ENCODE measurements around the gene SRMS.

Gene SRMS

DNA sequence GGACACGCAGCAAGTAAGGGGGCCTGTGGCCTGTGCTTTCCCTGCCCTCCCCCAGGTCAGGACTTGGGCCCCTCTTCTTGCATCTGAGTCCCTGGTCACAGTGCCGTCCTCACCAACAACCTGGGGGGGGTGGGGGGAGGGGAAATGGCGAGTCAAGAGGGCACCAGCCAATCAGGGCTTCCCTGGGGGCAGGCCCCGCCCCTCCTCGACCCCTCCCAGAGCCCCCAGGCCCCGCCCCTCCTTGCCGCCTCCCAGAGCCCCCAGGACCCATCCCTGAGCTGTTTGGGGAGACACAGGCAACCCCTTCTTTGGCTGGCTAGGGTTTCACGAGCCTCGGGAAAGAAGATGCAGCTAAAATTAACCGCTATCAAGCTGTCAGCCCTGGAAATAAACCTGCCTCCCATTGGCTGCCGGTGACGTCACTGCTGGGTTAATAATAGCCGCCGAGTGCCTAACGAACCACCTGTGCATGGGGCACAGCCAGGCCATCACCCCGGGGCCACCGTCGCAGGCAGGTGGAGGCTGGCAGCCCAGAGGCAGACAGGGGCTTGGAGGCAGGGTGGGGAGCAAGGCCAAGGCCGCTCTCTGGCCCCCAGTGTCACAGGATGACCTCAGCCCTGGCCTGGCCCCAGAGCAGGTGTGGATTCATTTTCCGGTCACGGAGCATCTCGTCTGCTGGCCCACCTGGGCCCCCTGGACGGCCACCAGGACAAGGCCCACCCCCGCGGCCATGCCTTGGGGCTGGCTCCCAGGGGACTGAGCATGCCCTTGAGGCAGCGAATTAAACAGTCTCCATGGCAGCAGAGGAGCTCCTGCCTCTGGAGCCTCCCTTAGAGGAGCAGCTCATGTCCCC is 45.5 kb downstream of the SRMS start:
- no peak for DNase-seq (ENCODE audit: low read depth in 2 of 2)

- DNase-seq (ENCODE audit: low read depth in 2 of 2): no peak
These were observed 46.4 kb downstream of the SRMS start for GRCh38 chr20:63500902-63501817.

- DNase-seq (ENCODE audit: low read depth in 2 of 2): no peak
These were observed 47.2 kb downstream of the SRMS start for GRCh38 chr20:63500151-63500901.

GRCh38 chr20:63499338-63499969 is 48.1 kb downstream of the SRMS start:
- DNase-seq (ENCODE audit: low read depth in 2 of 2): no peak

DNA sequence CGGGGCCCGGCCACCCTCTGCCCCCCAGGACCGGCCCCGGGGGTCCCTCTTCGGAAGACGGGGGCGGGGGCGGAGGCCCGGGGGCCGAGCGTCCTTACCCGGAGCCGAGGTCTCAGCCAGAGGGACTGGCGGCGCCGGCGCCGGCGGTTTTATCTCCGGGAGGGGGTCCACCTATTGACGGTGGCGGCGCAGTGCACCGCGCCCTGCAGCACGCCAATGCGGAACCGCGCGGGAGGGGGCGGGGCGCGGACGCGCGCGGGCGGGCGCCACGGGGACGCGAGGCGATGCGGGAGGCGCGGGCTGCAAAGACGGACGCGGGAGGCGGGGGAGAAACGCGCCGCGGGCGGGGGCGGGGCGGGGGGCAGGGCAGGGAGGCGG is 48.6 kb downstream of the SRMS start, which contains the start of gene EEF1A2:
EEF1A2 (minus strand) TSS at position 124 of the 378 bp plus-strand sequence. CDS start 1,320 bp downstream, outside the sequence.
- no peak for DNase-seq (ENCODE audit: low read depth in 2 of 2)

DNA sequence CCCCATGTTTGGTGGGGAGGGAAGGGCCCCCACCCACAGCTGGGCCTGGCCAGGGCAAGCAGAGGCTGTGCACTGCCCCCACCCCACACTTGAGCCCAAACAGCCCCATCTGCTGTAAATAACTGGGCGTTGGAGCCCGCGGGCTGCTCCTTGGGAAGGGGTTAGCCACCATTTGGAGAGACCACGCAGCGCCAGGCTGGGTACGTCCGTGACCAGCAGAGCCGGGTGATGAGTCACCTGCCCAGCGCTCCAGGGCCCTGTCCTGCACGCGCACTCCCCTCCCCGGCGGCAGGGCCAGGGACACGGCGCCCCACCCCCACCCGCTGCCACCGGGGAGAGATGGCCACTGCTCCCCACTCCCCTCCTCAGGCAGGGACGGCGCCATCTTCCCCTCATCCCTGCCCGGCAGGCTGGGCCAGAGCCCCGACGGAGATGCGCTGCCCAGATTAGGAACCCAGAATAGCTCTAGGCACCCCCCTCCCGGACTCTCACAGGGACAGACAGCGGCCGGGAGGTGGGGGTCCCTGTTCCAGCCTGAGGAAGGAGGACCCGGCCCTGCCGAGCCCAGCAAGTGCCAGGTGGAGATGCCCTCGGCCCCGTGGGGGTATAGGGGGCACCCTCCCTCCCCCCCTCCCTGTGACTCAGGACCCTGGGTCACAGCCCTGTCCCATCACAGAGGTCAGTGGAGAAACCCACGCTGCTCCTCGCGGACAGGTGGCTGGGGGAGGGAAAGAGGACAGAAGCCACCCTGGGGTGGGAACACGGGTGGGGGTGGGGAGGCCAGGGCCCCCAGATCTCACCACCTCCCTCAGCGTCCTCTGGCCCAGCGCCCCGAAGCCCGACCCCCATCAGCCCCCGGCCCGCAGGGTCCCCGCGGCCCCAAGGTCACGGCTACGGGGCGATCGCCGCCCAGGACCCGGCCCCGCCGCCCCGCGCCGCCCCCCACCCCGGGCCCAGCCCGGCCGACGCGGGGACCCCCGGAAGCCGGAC is 49.3 kb downstream of the SRMS start:
- DNase-seq (ENCODE audit: low read depth in 2 of 2): no peak

DNA sequence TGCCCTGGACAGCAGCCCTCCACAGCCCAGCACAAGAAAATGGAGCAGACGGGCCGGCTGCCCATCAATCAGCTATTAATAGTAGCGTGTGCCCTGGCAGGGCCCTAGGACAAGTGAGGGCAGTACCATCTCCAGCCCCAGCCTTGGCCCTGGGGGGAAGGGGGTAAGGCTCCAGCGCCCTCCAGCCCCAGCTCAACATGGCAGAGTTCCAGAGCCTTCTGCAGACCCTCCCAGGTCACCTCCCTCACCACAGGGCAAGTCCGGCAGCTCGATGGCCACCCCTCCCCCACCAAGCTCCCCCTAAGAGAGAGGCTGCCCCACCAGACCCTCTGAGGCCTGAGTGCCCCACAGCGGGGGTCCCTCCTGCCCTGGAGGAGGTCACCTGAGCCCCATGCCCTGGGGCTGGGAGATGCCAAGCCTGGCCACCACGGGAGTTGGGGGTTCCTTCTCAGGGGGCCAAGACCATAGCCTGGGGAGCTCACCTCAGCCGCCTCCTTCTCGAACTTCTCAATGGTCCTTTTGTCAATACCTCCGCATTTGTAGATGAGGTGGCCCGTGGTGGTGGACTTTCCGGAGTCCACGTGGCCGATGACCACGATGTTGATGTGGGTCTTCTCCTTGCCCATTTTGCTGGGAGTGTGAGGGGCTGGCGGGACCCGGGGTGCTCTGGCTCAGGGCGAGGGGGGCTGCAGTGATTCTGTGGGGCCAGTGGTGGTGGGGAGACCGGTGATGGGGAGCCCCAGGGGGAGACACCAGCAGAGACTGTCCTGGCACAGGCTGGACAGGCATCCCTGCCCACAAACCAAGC is 50.2 kb downstream of the SRMS start:
- no peak for DNase-seq (ENCODE audit: low read depth in 2 of 2)

DNA sequence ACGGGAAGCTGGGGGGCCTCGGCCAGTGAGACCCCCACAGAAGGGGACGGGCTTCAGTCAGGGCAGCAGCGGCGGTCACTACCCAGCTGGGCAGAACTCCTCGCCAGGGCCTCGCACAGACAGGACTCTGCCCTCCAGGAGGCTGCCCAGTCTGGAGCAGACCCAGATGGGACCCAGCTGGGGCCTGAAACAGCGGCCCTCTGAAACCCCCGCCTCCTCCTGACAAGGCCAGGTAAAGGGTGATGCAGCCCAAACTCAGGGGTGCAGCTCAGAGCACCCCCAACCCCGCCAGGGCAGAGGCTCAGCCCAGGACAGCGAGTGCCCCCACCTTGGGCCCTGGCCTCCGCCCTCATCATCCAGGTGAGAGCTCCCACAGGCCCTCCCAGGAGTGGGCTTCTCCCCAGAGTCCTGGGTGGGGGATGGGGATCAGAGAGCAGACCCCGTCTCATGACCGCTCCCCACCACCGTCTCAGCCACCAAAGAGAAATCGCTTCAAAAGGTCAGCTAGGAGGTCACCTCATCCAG is 50.9 kb downstream of the SRMS start:
- DNase-seq (ENCODE audit: low read depth in 2 of 2): no peak

DNA sequence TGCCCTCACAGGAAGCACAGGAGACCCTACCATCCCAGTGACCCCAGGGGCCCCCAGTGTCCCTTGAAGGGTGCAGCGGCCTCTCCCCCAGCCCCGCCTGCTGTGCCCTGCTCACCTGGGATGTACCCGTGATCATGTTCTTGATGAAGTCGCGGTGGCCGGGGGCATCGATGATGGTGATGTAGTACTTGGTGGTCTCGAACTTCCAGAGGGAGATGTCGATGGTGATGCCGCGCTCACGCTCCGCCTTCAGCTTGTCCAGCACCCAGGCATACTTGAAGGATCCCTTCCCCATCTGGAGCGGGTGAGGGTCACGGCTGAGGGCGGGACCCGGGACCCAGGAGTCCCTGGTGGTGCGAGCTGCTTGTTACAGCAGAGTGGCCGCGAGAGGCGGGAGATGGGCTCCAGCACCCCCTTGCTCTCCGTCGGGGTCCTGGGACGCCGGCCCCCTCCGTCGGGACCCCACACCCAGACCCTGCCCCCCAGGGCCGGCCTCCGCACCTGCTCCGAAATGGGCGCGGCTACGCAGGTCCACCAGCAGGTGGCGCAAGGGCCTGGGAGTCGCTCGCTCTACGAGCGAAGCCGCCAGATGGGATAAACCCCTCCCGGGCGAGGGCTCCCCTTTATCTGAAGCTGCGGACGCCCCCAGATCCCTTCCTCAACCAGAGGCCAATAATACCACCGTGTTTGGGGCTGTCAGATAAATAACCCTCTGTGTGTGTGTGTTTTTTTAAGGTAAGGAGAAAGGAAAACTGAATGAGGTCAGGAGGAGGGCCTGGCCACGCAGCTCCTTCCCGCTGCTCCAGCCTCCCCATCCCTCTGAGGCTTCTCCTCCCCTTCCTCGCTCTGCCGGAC is 51.6 kb downstream of the SRMS start:
- peak; percentile 50 to 59 for DNase-seq (ENCODE audit: low read depth in 2 of 2)

GRCh38 chr20:63495167-63495720 is 52.3 kb downstream of the SRMS start:
- DNase-seq (ENCODE audit: low read depth in 2 of 2): no peak

DNA sequence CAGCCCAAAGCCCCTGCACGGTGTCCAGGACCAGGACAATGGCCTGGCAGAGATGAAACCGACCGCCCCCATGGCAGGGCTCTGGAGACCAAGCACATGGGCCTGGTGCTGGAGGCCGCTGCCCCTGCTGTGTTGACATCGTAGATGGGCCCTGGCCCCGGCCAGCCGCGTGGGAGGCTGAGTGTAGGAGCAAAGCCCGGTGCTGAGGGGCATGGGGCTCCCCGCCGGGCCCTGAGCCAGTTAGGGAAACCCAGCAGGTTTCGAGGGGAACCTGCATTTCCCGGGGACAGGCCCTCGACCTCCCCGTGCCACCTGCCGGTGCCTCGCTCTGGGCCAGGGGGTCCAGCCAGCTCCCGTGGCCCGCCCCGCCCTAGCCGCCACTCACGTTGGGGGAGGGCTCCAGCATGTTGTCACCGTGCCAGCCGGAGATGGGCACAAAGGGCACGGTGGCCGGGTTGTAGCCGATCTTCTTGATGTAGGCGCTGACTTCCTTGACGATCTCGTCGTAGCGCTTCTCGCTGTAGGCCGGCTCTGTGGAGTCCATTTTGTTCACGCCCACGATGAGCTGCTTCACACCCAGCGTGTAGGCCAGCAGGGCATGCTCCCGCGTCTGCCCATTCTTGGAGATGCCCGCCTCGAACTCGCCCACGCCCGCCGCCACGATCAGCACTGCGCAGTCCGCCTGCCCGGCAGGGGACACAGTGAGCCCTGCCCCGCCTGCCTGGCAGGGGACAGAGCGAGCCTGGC is 53.0 kb downstream of the SRMS start:
- no peak for DNase-seq (ENCODE audit: low read depth in 2 of 2)

- DNase-seq (ENCODE audit: low read depth in 2 of 2): no peak
These were observed 53.5 kb downstream of the SRMS start for GRCh38 chr20:63494084-63494419.

- DNase-seq (ENCODE audit: low read depth in 2 of 2): no peak
These were observed 54.0 kb downstream of the SRMS start for GRCh38 chr20:63493563-63494020.

DNA sequence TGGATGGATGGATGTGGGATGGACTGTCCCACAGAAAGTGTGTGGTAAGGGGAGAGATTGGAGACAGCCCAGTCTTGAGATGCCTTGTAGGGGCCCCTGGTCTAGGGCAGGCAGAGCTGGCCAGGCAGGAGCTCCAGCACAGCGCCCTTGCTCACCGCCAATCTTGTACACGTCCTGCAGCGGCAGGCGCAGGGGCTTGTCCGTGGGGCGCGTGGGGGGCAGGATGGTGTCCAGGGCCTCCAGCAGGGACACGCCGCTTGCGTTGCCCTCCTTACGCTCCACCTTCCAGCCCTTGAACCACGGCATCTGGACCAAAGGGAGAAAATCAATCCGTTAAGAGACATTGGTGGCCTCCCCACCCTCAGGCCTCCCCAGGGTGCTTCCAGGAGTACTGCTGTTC is 54.6 kb downstream of the SRMS start:
- DNase-seq (ENCODE audit: low read depth in 2 of 2): no peak

DNA sequence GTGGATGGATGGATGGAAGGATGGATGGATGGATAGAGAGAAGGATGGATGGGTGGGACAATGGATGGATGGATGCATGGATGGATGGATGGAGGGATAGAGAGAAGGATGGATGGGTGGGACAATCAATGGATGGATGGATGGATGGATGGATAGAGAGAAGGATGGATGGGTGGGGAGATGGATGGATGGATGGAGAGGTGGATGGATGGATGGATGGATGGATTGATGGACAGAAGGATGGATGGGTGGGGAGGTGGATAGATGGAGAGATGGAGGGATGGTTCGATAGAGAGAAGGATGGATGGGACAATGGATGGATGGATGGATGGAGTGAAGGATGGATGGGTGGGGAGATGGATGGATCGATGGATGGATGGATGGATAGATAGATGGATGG is 55.0 kb downstream of the SRMS start:
- no peak for DNase-seq (ENCODE audit: low read depth in 2 of 2)

DNA sequence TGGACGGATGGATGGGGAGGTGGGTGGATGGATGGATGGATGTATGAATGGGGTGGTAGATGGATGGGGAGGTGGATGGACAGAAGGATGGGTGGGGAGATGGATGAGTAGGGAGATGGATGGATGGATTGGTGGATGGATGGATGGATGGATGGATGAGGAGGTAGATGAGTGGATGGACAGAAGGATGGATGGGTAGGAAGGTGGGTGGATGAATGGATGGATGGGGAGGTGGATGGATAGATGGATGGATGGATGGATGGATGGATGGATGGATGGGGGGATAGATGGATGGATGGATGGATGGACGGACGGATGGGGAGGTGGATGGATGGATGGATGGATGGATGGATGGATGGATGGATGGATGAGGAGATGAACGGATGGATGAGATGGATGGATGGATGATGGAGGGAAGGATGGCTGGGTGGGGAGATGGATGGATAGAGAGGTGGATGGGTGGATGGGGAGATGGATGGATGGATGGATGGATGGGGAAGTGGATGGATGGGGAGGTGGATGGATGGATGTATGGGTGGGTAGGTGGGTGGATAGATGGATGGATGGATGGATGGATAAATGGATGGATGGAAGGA is 55.8 kb downstream of the SRMS start:
- no peak for DNase-seq (ENCODE audit: low read depth in 2 of 2)

- no peak for DNase-seq (ENCODE audit: low read depth in 2 of 2)
These were observed 56.5 kb downstream of the SRMS start for GRCh38 chr20:63491078-63491477.
